Erythroblast (primary cell): ENCODE data around the gene P2RY14.

Experiments
- DNase-seq, 2 experiments: peaks; one replicate each; lab custom pipeline; 2025; lab: John Stamatoyannopoulos, UW
- GATA1 ChIP-seq: IDR thresholded peaks from 2 replicates; pipeline ENCODE4 v1.6.1; 2011; ENCODE audit warnings: low read depth, mild to moderate bottlenecking, control low read depth, low read length, moderate library complexity
- POLR2A ChIP-seq: IDR thresholded peaks from 2 replicates; pipeline ENCODE4 v1.6.1; 2011; ENCODE audit warnings: mild to moderate bottlenecking, low read length

The P2RY14 gene

DNA sequence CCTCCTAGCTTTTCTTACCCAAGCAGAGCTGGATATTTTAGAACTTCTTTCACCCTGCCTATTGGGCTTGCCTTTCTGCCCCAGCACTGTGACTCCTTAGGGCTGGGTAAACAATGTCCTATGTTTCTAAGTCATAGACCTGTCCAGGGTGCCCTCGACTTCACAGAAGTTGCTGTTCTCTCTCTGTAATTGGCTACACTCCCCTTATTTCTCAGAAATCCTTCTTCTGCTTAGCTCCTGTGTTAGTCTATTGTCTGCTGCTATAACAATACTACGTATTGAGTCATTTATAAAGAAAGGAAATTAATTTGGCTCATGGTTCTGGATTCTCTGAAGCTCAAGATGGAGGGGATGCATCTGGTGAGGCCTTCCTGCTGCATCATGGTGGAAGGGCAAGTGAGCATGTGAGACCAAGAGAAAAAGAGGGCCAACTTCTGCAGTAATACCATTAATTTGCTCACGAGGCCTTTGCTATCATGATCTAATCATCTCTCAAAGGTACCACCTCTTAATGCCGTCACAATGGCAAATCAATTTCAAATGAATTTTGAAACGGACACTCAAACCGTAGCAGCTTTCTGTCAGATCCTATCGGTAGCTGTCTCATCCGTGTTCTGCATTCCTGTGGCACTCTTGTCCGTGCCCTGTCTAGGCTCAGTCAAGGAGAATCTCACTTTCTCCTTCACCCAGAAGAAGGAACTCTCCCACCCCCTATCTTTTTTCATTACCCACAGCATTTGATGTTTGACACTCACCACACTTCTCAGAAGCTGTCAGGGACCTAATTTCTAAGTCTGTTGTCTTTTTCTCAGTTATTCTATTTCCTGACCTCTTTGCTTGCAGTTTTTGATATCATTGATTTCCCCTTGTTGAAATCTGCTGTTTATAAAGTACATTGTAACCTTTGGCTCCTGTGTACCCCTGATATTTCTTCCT, 53.0 kb downstream of the P2RY14 start:
- TF ChIP-seq POLR2A (no peak), GATA1 (no peak)

DNA sequence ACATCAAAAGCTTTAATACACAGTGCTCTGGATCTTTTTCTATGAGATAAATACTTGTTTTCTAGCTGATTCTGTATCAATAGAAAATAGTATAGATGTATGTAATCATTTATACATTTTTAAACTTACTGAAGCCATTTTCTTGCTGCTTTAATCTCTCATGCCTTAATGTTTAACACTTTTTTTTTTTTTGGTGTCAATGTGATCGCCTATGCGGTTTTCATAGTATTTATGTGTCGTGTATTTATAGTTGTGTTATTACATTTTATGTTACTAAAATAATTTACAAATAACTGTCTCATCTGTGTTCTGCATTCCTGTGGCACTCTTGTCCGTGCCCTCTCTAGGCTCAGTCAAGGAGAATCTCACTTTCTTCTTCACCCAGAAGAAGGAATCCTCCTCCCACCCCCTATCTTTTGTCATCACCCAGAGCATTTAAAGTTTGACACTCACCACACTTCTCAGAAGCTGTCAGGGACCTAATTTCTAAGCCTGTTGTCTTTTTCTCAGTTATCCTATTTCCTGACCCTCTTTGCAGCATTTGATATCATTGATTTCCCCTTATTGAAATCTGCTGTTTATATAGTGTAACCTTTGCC, 54.0 kb downstream of the P2RY14 start:
- no peak for DNase-seq
- TF ChIP-seq POLR2A (no peak), GATA1 (no peak)

More for the DNA sequence above, 53.0 kb downstream of the P2RY14 start:
- DNase-seq, result no peak

DNA sequence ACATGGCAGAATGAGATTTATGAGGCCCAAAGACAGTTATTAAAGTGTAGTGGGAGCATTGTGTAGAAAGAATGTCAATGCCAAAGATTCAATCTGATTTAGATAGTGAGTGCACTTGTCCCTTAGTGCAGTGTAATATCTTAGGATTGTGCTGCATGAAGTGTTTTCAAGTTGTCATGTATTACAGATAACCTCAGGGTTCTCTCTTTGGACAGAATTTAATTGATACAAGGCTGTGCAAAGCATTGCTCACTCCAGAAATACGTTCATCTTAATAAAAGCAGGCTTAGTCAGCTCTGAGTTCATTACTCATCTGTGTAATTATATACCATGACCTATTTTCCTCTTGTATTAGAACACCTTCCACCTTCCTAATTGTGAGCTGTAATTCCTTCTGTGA, 59.3 kb downstream of the P2RY14 start:
- TF ChIP-seq POLR2A (no peak), GATA1 (no peak)
- no peak for DNase-seq

DNA sequence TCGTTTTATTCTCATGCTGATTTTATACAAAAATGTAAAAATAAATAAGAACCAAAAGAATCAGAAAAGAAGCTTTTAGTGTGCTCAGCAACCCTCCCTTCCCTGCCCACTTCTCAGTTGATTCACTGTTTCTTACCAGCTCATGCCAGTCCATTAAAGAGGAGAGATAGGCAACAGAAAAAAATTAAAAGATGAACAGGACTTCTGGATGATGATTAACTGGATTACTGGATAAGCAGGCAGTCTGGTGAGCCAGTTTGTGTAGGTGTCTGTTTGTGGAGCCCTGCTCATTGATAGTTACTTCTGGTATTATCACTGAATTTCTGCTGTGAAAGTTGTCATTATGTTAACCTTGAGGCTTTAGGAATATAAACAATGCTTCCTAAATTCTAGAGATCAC, 60.2 kb downstream of the P2RY14 start:
- TF ChIP-seq POLR2A (no peak), GATA1 (no peak)
- DNase-seq, result no peak

DNA sequence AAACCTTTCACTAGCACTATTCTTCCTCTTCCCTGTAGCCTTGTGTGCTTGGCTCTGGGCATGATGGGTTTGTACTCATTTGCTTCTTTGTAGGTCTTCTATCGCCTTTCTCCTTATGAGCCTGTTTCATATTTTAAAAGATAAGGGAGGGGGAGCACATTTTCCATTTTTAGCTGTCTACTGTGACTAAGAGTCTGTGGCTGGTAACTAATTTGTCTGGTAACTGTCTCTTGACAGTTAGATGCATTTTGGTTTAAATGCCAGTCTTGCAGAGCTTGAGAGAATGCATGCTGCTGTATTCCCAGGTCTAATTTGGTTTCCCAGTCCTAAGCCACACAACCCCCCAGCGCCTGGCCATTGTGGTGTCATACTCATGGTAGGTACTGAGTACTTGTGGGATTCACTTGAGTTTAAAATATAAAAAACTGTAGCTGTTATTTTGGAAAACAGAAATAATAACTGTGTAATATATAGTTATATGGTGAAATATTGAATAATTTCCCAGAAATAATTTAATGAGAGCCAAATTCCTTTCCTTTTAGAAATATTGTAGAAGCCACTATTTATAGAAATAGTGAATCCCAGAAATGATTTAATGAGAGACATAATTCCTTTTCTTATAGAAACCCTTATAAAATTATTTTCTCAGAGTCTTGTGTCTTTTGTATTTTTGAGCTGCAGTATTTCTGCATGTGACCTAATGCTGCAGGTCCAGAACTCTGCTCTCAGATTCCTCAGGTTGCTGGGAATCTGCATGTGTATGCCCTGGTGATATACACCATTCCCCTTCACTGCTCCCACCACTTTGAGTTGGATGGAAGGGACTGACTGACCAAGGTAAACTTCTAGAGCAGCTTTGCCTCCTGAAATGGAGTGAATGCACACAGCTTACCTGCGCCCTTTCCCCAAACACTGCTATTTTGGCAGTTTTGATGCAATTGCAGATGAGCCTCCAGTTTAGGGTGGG, 61.4 kb downstream of the P2RY14 start:
- peak; percentile 34 to 65 for DNase-seq
- TF ChIP-seq POLR2A (no peak), GATA1 (no peak)

DNA sequence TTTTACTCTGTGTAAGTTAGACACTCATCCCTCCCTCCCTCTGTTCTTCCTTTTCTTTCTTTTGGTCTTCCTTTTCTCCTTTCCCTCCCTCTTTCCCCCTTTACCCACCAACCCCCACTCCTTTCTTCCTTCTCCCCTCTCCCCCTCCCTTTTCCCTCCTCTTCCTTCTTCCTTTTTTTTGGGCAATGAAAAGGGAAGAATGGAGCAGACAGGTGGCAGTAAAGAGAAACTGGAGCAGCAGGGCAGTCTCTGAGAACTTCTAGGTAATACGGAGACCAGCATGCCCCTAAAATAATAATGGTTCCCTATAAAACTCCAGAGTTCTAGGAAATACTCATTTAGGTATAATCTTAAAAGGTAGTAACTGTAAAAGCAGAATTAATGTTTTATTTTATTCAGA, 63.9 kb downstream of the P2RY14 start:
- TF ChIP-seq GATA1 (no peak), POLR2A (no peak)
- no peak for DNase-seq

DNA sequence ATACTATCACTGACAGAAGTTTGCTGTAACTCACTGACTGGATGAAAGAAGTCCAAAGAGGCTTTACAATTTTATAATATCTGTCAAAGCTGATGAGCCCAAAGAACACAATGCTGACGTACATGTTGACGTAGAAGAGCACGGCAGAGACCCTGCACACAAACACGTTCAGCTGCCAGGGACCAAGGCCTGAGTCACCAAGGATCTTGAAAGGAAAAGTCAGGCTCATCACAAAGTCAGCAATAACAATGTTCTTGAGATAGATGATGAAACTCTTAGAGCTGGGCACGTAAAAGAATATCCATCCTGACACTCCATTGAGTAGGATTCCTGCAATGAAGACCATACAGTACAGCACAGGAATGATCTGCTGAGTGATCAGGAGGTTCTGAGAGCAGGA, 64.5 kb downstream of the P2RY14 start:
- DNase-seq, result no peak
- TF ChIP-seq POLR2A, result no peak
- no peak for TF ChIP-seq GATA1

DNA sequence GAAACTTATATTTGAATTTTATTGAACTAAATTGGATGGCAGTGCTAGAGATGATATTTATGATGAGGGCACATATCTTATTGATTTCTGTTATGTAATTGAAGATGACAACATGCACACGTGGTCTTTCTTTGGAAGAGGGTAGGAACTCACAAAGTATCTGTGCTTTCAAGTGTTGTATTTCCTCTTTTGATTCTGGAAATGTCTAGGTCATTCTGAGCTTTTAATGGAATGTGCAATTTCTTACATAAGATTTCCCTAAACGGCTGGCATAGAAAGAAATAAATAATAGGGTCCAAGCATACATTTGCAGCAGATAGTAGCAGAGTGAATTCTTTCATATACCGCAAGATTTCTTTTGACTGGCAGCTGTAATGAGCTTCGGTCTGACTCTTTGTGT, 65.2 kb downstream of the P2RY14 start:
- TF ChIP-seq POLR2A, result no peak
- TF ChIP-seq GATA1, result no peak
- no peak for DNase-seq

DNA sequence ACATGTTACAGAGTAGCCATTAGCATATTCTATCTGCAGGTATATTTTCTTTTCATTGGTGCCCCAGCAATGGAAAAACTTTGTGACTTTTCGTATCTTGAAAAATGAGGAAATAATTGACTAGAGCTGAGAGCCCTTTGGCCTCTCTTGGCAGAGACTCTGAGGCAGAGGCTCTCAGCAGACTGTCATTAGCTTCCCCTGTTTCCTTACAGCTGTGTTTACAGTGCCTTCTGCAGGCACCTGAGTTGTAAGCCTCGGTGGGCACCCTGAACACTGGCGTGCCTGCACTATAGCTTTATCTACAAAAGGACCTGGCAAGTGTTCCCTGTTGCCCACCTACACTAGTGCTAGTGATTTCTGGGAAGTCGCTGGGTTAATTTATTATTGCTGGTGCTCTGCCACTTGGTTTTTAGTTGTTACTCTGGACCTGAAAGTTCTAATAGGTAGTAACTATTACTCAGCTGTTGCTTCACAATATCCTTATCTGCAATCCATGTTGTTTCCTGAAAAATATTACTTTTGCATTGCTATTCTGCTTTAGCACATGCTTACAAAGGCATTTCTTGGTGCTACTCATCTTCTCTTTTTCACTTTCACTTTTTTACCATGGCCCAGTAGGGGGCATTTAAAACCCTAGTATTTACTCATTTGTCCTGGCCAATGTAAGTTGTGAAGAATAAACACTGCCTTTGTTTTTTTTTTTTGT, 67.5 kb downstream of the P2RY14 start:
- DNase-seq, result peak in 1 of 2 experiments; percentile 5
- no peak for TF ChIP-seq GATA1
- TF ChIP-seq POLR2A, result no peak

DNA sequence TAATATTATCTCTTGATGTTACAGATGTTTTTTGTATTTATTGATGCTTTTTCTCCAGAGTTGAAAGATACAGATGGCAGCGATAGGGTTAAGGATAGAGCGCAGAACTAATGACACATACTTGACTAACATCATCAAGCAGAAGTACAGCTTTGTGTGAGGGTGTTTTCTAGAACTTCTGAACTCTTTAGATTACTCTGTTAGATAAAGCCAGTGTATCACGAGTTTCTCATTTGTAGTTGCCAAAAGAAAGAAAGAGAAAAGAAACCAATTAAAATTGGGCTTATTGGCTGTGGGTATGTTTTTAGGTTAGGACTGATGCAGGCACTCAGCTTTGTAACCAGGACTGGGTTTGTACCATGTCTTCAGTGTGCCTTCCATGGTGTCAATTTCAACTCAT, 68.7 kb downstream of the P2RY14 start:
- DNase-seq, result no peak
- TF ChIP-seq GATA1 (no peak), POLR2A (no peak)

DNA sequence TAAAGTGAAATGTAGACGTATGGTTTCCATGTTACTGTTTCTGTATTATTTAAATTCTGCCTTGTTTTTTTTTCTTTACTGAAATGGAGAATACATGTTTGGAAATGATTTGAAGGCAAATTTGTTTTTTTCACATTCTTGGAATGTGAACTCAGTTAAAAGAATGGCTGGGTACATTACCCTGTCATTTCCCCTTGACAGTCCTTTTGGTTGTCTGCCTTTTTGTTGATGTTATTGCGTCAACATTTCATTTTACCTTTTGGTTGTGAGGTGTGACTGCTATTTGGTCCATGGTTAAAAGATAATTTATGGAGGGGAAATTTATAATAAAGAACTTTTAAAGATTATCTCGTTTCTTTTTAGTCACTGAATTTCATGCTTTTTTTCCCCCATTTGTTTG, 72.1 kb downstream of the P2RY14 start:
- TF ChIP-seq POLR2A (no peak), GATA1 (no peak)
- no peak for DNase-seq

DNA sequence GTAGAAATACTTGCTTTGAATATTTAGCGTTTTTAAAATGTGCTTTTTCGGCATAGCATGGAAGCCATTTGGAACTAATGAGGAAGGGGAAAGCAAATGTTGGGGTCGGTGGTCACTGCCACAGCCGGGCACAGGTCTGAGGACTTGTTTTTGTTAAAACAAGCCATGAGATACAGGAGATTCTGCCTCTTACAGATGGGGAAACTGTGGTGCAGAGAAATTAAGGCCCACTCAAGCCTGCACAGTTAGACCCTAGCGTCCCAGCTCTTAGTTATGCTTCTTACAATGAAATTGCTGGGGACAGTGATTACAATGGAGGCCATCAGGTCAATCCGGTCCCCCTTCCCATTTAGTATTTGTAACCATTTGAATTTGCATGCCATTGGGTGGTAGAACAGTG, 72.9 kb downstream of the P2RY14 start:
- DNase-seq, result no peak
- TF ChIP-seq GATA1 (no peak), POLR2A (no peak)
